ENCODE measurements around the gene ENTR1.

DNA sequence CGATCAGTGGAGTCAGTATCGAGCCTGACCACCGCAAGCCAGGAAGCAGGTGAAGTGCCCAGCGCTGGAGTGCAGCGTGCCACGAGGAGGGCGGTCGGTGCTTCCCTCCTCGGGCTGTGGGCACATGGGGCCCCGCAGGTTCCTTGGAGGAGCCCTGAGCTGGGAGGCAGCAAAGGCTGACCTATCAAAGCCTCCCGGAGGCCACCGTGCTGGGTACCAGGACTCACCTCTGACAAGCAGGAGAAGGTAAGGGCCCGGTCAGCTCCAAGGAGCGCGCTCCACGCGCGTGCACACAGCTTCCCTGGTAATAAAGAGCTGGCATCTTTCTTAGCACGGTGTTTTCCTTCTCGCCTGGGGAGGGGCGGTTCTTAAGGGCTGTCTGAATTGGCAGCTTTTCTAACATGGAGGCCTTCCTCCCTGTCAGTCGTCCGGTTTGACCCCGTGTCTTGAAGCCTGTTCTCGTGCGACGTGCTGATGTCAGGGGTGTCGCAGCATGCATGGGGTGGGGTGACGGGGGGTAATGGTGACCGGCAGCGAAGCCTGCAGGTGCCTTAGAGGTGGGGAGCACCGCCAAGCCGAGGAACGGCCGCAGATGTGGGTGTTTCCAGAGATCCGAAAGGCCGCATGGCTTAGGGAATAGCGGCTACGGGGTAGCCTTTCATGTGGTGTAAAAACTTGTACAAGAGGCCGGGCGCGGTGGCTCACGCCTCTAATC lies 13.2 kb upstream of the ENTR1 start:
- TF ChIP-seq CTCF (IDR thresholded peaks at IDR 0.05) (no peak), POLR2A (IDR thresholded peaks at IDR 0.05) (no peak)
